SK-N-SH (cell line): Measurements from ENCODE around the gene CENPX.

Experiments
- CTCF ChIP-seq: fragments of 200-600 bp; sonication (generic); IDR thresholded peaks from 2 replicates; pipeline ENCODE4 v1.6.1; 2017; ENCODE audit warnings: antibody characterized with exemption, mild to moderate bottlenecking, moderate library complexity
- FOXM1 ChIP-seq: IDR thresholded peaks from 2 replicates; pipeline ENCODE4 v1.4.0; 2012; ENCODE audit warnings: low read depth, mild to moderate bottlenecking
- RAD21 ChIP-seq: IDR thresholded peaks from 2 replicates; pipeline ENCODE4 v1.6.1; 2012; ENCODE audit warnings: mild to moderate bottlenecking, low read length
- RXRA ChIP-seq: IDR thresholded peaks from 2 replicates; pipeline ENCODE4 v1.4.0; 2012; ENCODE audit warnings: low read depth, mild to moderate bottlenecking, borderline replicate concordance
- TF ChIP-seq, protein P1 (sequence below): IDR thresholded peaks from 2 replicates; pipeline ENCODE4 v1.4.0; 2012; ENCODE audit warnings: low read depth, borderline replicate concordance
- TF ChIP-seq, protein P2 (sequence below): fragments of 150-350 bp; IDR thresholded peaks from 2 replicates; pipeline ENCODE4 v1.6.1; 2017; ENCODE audit warnings: antibody characterized with exemption, low read length, low read depth, borderline replicate concordance
- TF ChIP-seq, protein P3 (sequence below): IDR thresholded peaks from 2 replicates; pipeline ENCODE4 v1.6.1; 2012; ENCODE audit warnings: mild to moderate bottlenecking, low read depth, low read length, moderate library complexity

DNA sequence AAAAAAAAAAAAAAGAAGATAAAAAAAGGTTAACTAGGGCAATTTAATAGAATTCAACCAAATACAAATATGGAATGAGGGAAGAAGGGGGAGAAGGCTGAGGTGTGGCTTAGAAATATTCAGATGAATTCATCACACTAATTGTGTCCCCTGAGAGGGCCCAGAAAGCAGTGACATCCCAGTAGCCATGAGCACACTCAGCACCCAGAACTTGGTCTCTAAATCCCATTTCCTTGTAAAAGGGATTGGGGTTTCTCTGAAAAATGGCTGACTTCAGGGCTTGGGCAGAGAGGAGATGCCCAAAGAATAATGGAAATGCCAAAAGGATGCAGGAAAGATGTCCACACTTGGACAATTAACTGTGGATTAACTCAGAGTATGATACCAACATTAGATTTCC is 49.2 kb downstream of the CENPX start:
- TF ChIP-seq, protein P1, sequence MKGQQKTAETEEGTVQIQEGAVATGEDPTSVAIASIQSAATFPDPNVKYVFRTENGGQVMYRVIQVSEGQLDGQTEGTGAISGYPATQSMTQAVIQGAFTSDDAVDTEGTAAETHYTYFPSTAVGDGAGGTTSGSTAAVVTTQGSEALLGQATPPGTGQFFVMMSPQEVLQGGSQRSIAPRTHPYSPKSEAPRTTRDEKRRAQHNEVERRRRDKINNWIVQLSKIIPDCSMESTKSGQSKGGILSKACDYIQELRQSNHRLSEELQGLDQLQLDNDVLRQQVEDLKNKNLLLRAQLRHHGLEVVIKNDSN, result no peak
- TF ChIP-seq, protein P2, sequence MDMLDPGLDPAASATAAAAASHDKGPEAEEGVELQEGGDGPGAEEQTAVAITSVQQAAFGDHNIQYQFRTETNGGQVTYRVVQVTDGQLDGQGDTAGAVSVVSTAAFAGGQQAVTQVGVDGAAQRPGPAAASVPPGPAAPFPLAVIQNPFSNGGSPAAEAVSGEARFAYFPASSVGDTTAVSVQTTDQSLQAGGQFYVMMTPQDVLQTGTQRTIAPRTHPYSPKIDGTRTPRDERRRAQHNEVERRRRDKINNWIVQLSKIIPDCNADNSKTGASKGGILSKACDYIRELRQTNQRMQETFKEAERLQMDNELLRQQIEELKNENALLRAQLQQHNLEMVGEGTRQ, result no peak
- no peak for TF ChIP-seq CTCF
- no peak for TF ChIP-seq FOXM1
- TF ChIP-seq, protein P3, sequence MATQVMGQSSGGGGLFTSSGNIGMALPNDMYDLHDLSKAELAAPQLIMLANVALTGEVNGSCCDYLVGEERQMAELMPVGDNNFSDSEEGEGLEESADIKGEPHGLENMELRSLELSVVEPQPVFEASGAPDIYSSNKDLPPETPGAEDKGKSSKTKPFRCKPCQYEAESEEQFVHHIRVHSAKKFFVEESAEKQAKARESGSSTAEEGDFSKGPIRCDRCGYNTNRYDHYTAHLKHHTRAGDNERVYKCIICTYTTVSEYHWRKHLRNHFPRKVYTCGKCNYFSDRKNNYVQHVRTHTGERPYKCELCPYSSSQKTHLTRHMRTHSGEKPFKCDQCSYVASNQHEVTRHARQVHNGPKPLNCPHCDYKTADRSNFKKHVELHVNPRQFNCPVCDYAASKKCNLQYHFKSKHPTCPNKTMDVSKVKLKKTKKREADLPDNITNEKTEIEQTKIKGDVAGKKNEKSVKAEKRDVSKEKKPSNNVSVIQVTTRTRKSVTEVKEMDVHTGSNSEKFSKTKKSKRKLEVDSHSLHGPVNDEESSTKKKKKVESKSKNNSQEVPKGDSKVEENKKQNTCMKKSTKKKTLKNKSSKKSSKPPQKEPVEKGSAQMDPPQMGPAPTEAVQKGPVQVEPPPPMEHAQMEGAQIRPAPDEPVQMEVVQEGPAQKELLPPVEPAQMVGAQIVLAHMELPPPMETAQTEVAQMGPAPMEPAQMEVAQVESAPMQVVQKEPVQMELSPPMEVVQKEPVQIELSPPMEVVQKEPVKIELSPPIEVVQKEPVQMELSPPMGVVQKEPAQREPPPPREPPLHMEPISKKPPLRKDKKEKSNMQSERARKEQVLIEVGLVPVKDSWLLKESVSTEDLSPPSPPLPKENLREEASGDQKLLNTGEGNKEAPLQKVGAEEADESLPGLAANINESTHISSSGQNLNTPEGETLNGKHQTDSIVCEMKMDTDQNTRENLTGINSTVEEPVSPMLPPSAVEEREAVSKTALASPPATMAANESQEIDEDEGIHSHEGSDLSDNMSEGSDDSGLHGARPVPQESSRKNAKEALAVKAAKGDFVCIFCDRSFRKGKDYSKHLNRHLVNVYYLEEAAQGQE, result no peak
- no peak for TF ChIP-seq RXRA
- TF ChIP-seq RAD21, result no peak
